NB4 (cell line): ENCODE measurements around the gene XYLT1.

Source experiments
- CTCF ChIP-seq: IDR thresholded peaks from one replicate; pipeline ENCODE4 v1.5.1; 2012; ENCODE audit warnings: low read depth, low read length
- MAX ChIP-seq: IDR thresholded peaks from 2 replicates; pipeline ENCODE4 v1.6.1; 2011; ENCODE audit warnings: low read depth, low read length
- MYC ChIP-seq: IDR thresholded peaks from 2 replicates; pipeline ENCODE4 v1.6.1; 2011; ENCODE audit warnings: low read depth, low read length
- POLR2A ChIP-seq: IDR thresholded peaks from 2 replicates; pipeline ENCODE4 v1.6.1; 2011; ENCODE audit warnings: mild to moderate bottlenecking; ENCODE audit not compliant: insufficient read length; ENCODE audit errors: extremely low read depth

GRCh38 chr16:17298238-17298637 is 172.5 kb downstream of the XYLT1 start:
- TF ChIP-seq CTCF, result no peak
- no peak for TF ChIP-seq POLR2A
- no peak for TF ChIP-seq MAX
- TF ChIP-seq MYC, result no peak
